B cell (primary cell): Measurements from ENCODE around the gene DDX20. TPM values are rescaled to one million over a fixed set of nuclear protein-coding genes. Genes with fewer than 3 reads are reported as not detected.

Experiments
- ATAC-seq: fragments of 200-7000 bp; cut with Tn5 transposase; one replicate; pipeline ENCODE4 v1.10.0; 2021; ENCODE audit warnings: low read depth, mild to moderate bottlenecking, moderate number of reproducible peaks, moderate library complexity
- CTCF ChIA-PET: fragments of 350-600 bp; sonication (Branson Sonifier 250); formaldehyde crosslinking; loops from one replicate; lab custom pipeline; 2021; ENCODE audit warnings: antibody characterized with exemption, inconsistent platforms; lab: Charles Lee
- POLR2A ChIA-PET: fragments of 350-600 bp; sonication (Branson Sonifier 250); formaldehyde crosslinking; loops from one replicate; lab custom pipeline; 2021; ENCODE audit warnings: antibody characterized with exemption; lab: Charles Lee
- DNase-seq: peaks from one replicate; pipeline ENCODE4 v3.0.0; 2013
- H2AFZ ChIP-seq: 2 replicates; pipeline ENCODE4 v1.6.1; 2012; ENCODE audit warnings: mild to moderate bottlenecking, low read depth, low read length; ENCODE audit not compliant: insufficient read depth, poor library complexity, severe bottlenecking
- H3K27ac ChIP-seq, 2 donors: 1 replicate in 1 of 2; 2 replicates in 1 of 2; pipeline ENCODE4 v1.5.1; 2012 to 2013; ENCODE audit warnings: low read length in 2 of 2, mild to moderate bottlenecking in 2 of 2, moderate library complexity in 1 of 2
- H3K27me3 ChIP-seq, 4 experiments: fragments of 200-600 bp in 1 of 4; sonication (generic) in 1 of 4; replicated peaks in 1 of 4; 1 replicate in 2 of 4; 2 replicates in 2 of 4; pipeline versions ENCODE4 v1.6.1 to v1.7.0; 2013 to 2016; ENCODE audit warnings: low read length in 3 of 4, mild to moderate bottlenecking in 2 of 4, mixed read lengths in 1 of 4, moderate library complexity in 1 of 4; ENCODE audit not compliant: insufficient read depth in 4 of 4, control insufficient read depth in 3 of 4; ENCODE audit errors: control extremely low read depth in 1 of 4
- H3K36me3 ChIP-seq, 2 experiments: replicated peaks in 1 of 2; 1 replicate in 1 of 2; 2 replicates in 1 of 2; pipeline versions ENCODE4 v1.6.1 to v1.7.1; 2013; ENCODE audit warnings: low read length in 1 of 2; ENCODE audit not compliant: insufficient read depth in 2 of 2, control insufficient read depth in 1 of 2; ENCODE audit errors: control extremely low read depth in 1 of 2, extremely low read depth in 1 of 2
- H3K4me1 ChIP-seq, 2 donors: fragments of 200-600 bp in 1 of 2; sonication (generic) in 1 of 2; 1 replicate in 1 of 2; 2 replicates in 1 of 2; pipeline versions ENCODE4 v1.5.1 to v1.6.1; 2013 to 2017; ENCODE audit warnings: low read length in 2 of 2; ENCODE audit not compliant: control insufficient read depth in 2 of 2, insufficient read depth in 2 of 2
- H3K4me2 ChIP-seq: replicated peaks from 2 replicates; pipeline ENCODE3; 2012; ENCODE audit warnings: mild to moderate bottlenecking, low read depth, low read length; ENCODE audit not compliant: poor library complexity, severe bottlenecking
- H3K4me3 ChIP-seq, 5 experiments: fragments of 200-600 bp in 1 of 5; sonication (generic) in 1 of 5; 1 replicate in 3 of 5; 2 replicates in 2 of 5; pipeline versions ENCODE4 v1.5.1 to v1.7.0; 2011 to 2016; ENCODE audit warnings: low read length in 4 of 5, mild to moderate bottlenecking in 4 of 5, low read depth in 2 of 5, control low read depth in 1 of 5, moderate library complexity in 1 of 5; ENCODE audit not compliant: insufficient read depth in 1 of 5; ENCODE audit errors: control extremely low read depth in 1 of 5, extremely low read depth in 1 of 5
- H3K79me2 ChIP-seq: fragments of 200-600 bp; sonication (generic); one replicate; pipeline ENCODE4 v1.6.0; 2016; ENCODE audit warnings: low read length; ENCODE audit not compliant: control insufficient read depth, insufficient read depth
- H3K9ac ChIP-seq: fragments of 200-600 bp; sonication (generic); 2 replicates; pipeline ENCODE4 v1.6.1; 2017; ENCODE audit warnings: mild to moderate bottlenecking, low read length, moderate library complexity
- H3K9me3 ChIP-seq, 3 donors: one replicate each; pipeline versions ENCODE4 v1.6.1 to v1.7.1; 2013; ENCODE audit warnings: low read length in 2 of 3; ENCODE audit not compliant: control insufficient read depth in 2 of 3, insufficient read depth in 1 of 3; ENCODE audit errors: control extremely low read depth in 1 of 3
- H4K20me1 ChIP-seq: 2 replicates; pipeline ENCODE4 v1.6.0; 2012; ENCODE audit warnings: mild to moderate bottlenecking, low read length; ENCODE audit not compliant: insufficient read depth, control insufficient read depth, poor library complexity, severe bottlenecking
- H3K27ac Mint-ChIP-seq: one replicate; pipeline ENCODE4 v1.8.0; 2021; ENCODE audit warnings: mixed read lengths
- H3K27me3 Mint-ChIP-seq: one replicate; pipeline ENCODE4 v1.8.0; 2021; ENCODE audit warnings: mixed read lengths
- H3K4me1 Mint-ChIP-seq: one replicate; pipeline ENCODE4 v1.8.0; 2021; ENCODE audit warnings: mixed read lengths
- H3K4me3 Mint-ChIP-seq: one replicate; pipeline ENCODE4 v1.8.0; 2021; ENCODE audit warnings: mixed read lengths
- H3K9me3 Mint-ChIP-seq: one replicate; pipeline ENCODE4 v1.8.0; 2022; ENCODE audit warnings: mixed read lengths; ENCODE audit not compliant: insufficient read depth
- CTCF ChIP-seq: fragments of 200-600 bp; IDR thresholded peaks from one replicate; pipeline ENCODE4 v1.8.0; 2022; ENCODE audit warnings: antibody characterized with exemption, mild to moderate bottlenecking
- EZH2 ChIP-seq: IDR thresholded peaks from 2 replicates; pipeline ENCODE4 v1.6.1; 2012; ENCODE audit warnings: borderline replicate concordance, low read depth, mild to moderate bottlenecking, moderate library complexity, low read length; ENCODE audit not compliant: insufficient read depth, poor library complexity, severe bottlenecking
- WGBS: methylation state at CpG from one replicate; pipeline ENCODE4 v1.1.5; 2013; ENCODE audit warnings: missing lambda C conversion rate; ENCODE audit not compliant: insufficient coverage; 5-methylcytosine and 5-hydroxymethylcytosine counted together
- intact Hi-C: fragments of 100-400 bp; cut with micrococcal nuclease; formaldehyde crosslinking; loops from one replicate; pipeline ENCODE4 v1.10.0; 2022
- polyA plus RNA-seq: library from polyadenylated mRNA; depleted of rRNA; stranded (reverse); fragments of >200 nt; gene quantifications from 2 replicates; pipeline ENCODE4 v1.2.3, GENCODE V29; 2012
- total RNA-seq, 2 donors: library from RNA; stranded (reverse); fragments of 120-200 nt in 1 of 2; gene quantifications; 1 replicate in 1 of 2; 2 replicates in 1 of 2; pipeline versions ENCODE4 v1.2.3 to v1.2.4, GENCODE V29; 2013 to 2022

DDX20 gene
- total and polyA plus RNA-seq, 2 donors (not counting 1 experiment from before 2014, with no cell fraction given) = 5.7 to 24.6 TPM

DNA sequence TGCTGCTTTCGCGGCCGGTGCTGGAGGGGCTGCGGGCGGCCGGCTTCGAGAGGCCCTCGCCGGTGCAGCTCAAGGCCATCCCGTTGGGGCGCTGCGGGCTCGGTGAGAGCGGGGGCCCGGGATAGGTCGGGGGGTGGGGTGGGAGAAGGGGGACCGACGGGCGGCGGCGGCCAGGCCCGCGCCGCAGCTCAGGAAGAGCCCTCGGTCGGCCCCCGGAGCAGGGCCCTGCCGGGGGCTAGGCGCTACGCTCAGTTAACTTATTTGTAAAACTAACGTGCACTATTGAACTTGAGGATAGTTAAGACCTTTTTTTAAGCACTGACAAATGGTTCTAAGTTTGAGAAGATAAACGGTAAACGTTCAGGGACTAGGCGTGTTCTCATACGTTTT, 418 bp downstream of the DDX20 start:
- no peak for ATAC-seq
- peak overlapping the region; percentile 62 to 93 (median 72) for H3K4me3 ChIP-seq
- POLR2A ChIA-PET = interaction anchor here (0.5 to 2.1 kb wide), 7 partner anchors 17 to 866 kb away, joined by 3 to 18 read pairs (median 4); partner anchors contain the start of gene INKA2

More for the DNA sequence above, 418 bp downstream of the DDX20 start:
- Histone ChIP-seq H3K36me3 (peaks cover 2 to 33% of the 10 kb centered on the region in 2 experiments), H2AFZ (peak overlapping the region; percentile 84), H4K20me1 (peaks cover 6% of the 10 kb centered on the region), H3K79me2 (peaks cover 37% of the 10 kb centered on the region), H3K9ac (peak overlapping the region; percentile 78), H3K4me1 (peaks cover 14 to 16% of the 10 kb centered on the region in 2 donors), H3K9me3 (no peaks in the 10 kb centered on the region), H3K27ac (peak overlapping the region; percentile 91 to 96), H3K4me2 (peak overlapping the region; percentile 80), H3K27me3 (no peaks in the 10 kb centered on the region)
- DNase-seq = no peak
- intact Hi-C loops = no loop called here
- TF ChIP-seq CTCF (no peak), EZH2 (no peak)
- Mint-ChIP-seq H3K9me3 (no peaks in the 10 kb centered on the region), H3K27ac (peak overlapping the region; percentile 94), H3K27me3 (no peaks in the 10 kb centered on the region), H3K4me3 (peak overlapping the region; percentile 88), H3K4me1 (peaks cover 31% of the 10 kb centered on the region)
- WGBS = 0% methylated on average over 30 of the region's 35 CpGs
- CTCF ChIA-PET = interaction anchor here (0.7 to 8.1 kb wide), 14 partner anchors 9 to 308 kb away, joined by 3 to 102 read pairs (median 3); no protein-coding TSS in a partner anchor
